ENCODE measurements around the gene ADAMTS12. TPM values are rescaled to one million over a fixed set of nuclear protein-coding genes. Genes with fewer than 3 reads are reported as not detected.

The ADAMTS12 gene
- total RNA-seq, 1 donor from 2014 or later = 32.1 TPM

GRCh38 chr5:33755231-33755630 lies 136.6 kb downstream of the ADAMTS12 start:
- no peak for DNase-seq (ENCODE audit: extremely low spot score, unreplicated experiment)
- Mint-ChIP-seq H3K4me3 (no peak overlapping the region), H3K27me3 (no peaks in the 10 kb centered on the region)

DNA sequence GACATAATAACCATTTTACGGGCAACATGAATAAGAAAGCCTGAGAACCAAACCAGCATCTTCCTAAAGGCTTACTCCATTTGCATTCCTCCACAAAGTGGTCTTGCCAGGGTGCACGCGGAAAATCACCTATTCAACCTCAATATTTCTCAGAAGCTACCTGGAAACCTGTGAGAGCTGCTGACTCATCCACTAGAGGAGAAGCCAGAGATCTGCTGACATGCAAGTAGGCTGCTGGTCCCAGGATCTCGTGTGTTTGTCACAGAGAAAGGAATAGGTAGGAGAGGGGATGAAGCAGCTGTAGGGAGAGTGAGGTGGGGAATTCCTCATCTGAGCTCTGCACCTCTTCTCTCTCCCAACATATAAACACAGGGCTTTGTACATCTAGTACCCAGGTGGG lies 138.1 kb downstream of the ADAMTS12 start:
- H3K9me3 Mint-ChIP-seq = no peaks in the 10 kb centered on the region
- H3K36me3 Mint-ChIP-seq = no peaks in the 10 kb centered on the region
- H3K4me1 Mint-ChIP-seq (ENCODE audit: unreplicated experiment) = peaks cover 5% of the 10 kb centered on the region
- TF ChIP-seq, protein P1, sequence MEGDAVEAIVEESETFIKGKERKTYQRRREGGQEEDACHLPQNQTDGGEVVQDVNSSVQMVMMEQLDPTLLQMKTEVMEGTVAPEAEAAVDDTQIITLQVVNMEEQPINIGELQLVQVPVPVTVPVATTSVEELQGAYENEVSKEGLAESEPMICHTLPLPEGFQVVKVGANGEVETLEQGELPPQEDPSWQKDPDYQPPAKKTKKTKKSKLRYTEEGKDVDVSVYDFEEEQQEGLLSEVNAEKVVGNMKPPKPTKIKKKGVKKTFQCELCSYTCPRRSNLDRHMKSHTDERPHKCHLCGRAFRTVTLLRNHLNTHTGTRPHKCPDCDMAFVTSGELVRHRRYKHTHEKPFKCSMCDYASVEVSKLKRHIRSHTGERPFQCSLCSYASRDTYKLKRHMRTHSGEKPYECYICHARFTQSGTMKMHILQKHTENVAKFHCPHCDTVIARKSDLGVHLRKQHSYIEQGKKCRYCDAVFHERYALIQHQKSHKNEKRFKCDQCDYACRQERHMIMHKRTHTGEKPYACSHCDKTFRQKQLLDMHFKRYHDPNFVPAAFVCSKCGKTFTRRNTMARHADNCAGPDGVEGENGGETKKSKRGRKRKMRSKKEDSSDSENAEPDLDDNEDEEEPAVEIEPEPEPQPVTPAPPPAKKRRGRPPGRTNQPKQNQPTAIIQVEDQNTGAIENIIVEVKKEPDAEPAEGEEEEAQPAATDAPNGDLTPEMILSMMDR (conservative IDR thresholded peaks at IDR 0.05) = no peak
- H3K27me3 Mint-ChIP-seq = no peaks in the 10 kb centered on the region
- H3K4me3 Mint-ChIP-seq = no peak overlapping the region
- no peak overlapping the region for H3K27ac Mint-ChIP-seq
- no peak for DNase-seq (ENCODE audit: extremely low spot score, unreplicated experiment)

More at GRCh38 chr5:33755231-33755630, 136.6 kb downstream of the ADAMTS12 start:
- Mint-ChIP-seq H3K4me1 (ENCODE audit: unreplicated experiment) (peaks cover 8% of the 10 kb centered on the region), H3K27ac (no peak overlapping the region), H3K9me3 (no peaks in the 10 kb centered on the region), H3K36me3 (no peaks in the 10 kb centered on the region)
- TF ChIP-seq, protein P1 (conservative IDR thresholded peaks at IDR 0.05) = no peak

DNA sequence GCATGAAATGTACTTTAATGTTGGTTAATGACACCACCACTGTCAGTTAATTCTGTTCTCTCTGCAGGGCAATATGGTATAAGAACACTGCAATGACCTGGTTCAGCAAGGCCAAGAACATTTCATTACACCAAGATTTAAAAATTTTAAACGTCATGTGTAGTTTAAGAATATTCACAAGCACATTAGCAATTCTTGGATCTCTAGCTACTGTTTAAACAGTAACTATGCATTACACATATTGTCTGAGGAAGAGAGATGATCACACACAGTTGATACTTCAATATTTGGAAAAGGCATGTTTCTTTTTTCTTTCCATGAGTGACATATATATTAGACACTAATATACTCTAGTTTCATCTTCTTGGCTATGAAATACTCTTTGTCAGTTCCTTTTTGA lies 143.0 kb downstream of the ADAMTS12 start:
- Mint-ChIP-seq H3K9me3 (no peaks in the 10 kb centered on the region), H3K27me3 (no peaks in the 10 kb centered on the region), H3K4me3 (no peak overlapping the region), H3K36me3 (no peaks in the 10 kb centered on the region), H3K4me1 (ENCODE audit: unreplicated experiment) (peaks cover 5% of the 10 kb centered on the region), H3K27ac (no peak overlapping the region)
- TF ChIP-seq, protein P1 (conservative IDR thresholded peaks at IDR 0.05) = no peak
- DNase-seq (ENCODE audit: extremely low spot score, unreplicated experiment) = no peak

DNA sequence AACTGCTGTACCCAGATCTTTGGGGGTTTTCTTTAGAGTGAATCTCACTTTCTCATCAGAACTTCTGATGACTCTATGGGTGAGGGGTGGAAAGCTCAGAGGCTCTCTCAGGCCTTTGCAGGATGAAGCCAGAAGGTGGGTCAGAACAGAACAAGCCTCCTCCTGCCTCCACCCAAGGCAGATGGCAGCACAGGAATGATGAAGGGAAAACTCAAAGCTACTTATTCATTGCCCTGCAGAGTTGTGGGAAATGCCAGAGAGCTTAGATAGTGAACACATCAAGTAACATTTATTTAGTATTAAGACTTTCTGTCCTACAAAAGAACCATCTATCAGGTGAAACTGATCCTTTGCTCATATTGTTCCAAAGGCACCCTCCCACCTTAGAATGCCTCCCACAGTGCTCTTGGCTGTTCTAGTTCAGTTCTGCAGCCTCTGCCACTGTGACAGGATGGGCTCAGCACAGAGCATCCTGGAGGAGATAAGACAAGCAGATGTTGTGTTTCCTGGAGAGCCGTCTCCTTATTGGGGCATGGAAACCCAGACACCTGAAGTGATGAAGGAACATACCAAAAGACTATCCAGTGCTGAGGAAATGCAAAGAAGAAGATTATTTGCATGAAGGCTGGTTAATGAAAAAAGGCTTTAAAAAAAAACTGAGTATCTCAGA lies 146.6 kb downstream of the ADAMTS12 start:
- no peak overlapping the region for H3K27ac Mint-ChIP-seq
- no peak for DNase-seq (ENCODE audit: extremely low spot score, unreplicated experiment)
- TF ChIP-seq, protein P1 (conservative IDR thresholded peaks at IDR 0.05) = no peak
- no peaks in the 10 kb centered on the region for H3K36me3 Mint-ChIP-seq
- peaks cover 17% of the 10 kb centered on the region for H3K4me1 Mint-ChIP-seq (ENCODE audit: unreplicated experiment)
- no peak overlapping the region for H3K4me3 Mint-ChIP-seq
- no peaks in the 10 kb centered on the region for H3K27me3 Mint-ChIP-seq
- no peaks in the 10 kb centered on the region for H3K9me3 Mint-ChIP-seq

DNA sequence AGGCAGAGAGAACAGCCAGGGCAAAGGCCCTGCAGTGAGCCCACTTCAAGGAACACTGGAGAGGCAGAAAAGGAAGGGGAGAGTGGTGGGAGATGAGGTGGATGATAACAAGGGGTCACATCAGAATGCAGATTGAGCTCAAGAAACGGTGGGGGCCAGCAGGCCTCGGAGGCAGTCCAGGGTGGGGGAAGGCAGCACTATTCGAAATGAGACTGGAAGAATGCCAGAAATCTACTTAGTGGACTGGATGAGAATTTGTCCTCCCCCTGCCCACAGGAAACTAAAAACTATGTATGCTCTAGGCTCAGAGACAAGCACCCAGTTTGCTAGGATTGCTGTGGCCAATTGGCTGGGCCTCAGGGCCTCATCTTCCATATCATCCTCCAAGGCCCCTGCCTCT lies 148.7 kb downstream of the ADAMTS12 start:
- H3K27ac Mint-ChIP-seq = no peak overlapping the region
- no peak overlapping the region for H3K4me3 Mint-ChIP-seq
- no peaks in the 10 kb centered on the region for H3K9me3 Mint-ChIP-seq
- peaks cover 16% of the 10 kb centered on the region for H3K4me1 Mint-ChIP-seq (ENCODE audit: unreplicated experiment)
- no peak for DNase-seq (ENCODE audit: extremely low spot score, unreplicated experiment)
- no peaks in the 10 kb centered on the region for H3K27me3 Mint-ChIP-seq
- no peaks in the 10 kb centered on the region for H3K36me3 Mint-ChIP-seq
- TF ChIP-seq, protein P1 (conservative IDR thresholded peaks at IDR 0.05) = no peak

Data from type B pancreatic cell (in vitro differentiated cells).